GM21619 (cell line): ENCODE data around the gene RNF130.
A peak's percentile ranks its signal among the peaks of the same experiment; 100 is the strongest.
"Not testable (repeated sequence)": the region's sequence is repeated elsewhere in the genome, so short reads cannot be mapped to it uniquely, and the experiment has no call there.

Source experiments
- ATAC-seq: cut with Tn5 transposase; IDR thresholded peaks from one replicate; pipeline ENCODE4 v1.9.1; 2021; ENCODE audit not compliant: unreplicated experiment

RNF130 gene

GRCh38 chr5:180103487-180104167 lies 32.1 kb upstream of the RNF130 start:
- ATAC-seq, result no peak

DNA sequence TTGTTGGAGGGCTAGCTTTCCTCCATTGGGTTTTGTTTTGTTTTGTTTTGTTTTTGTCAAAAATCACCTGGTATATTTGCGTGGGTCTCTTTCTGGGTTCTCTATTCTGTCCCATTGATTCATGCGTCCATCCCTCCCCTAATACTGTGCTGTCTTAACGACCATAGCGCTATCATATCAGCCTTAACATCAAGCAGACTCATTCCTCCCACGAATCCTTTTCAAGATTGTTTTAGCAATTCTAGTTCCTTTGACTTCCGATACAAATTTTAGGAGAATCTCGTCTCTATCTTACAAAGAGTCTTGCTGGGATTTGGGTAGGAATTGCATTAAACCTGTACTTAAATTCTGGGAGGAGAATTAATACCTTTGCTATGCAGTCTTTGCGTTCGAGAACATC lies 31.1 kb upstream of the RNF130 start:
- no peak for ATAC-seq

GRCh38 chr5:180101451-180102105 lies 30.0 kb upstream of the RNF130 start:
- no peak for ATAC-seq

GRCh38 chr5:180100621-180101450 lies 29.3 kb upstream of the RNF130 start:
- no peak for ATAC-seq

- ATAC-seq, result no peak
Measured at GRCh38 chr5:180099733-180100611, 28.4 kb upstream of the RNF130 start.

- ATAC-seq, result no peak
Measured at GRCh38 chr5:180098991-180099732, 27.6 kb upstream of the RNF130 start.

- no peak for ATAC-seq
Measured at GRCh38 chr5:180098526-180098925, 27.0 kb upstream of the RNF130 start.

GRCh38 chr5:180097926-180098325 lies 26.4 kb upstream of the RNF130 start:
- ATAC-seq, result no peak

- ATAC-seq, result no peak
Measured at GRCh38 chr5:180097163-180097894, 25.8 kb upstream of the RNF130 start.

DNA sequence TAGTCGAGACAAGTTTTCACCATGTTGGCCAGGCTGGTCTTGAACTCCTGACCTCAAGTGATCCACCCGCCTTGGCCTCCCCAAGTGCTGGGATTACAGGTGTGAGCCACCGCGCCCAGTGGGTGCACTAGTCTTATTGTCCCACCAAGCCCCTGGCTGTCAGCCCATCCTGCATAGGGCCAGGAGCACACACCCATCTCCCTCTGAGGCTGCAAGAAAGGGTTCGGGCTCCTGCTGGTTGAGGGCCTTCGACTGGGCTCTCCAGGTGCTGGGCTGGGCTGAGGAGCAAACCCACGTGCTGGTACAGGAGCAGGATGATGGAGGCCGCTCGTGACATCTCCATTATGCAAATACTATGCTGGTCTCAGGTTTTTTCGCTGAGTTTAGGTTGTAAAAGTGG lies 25.1 kb upstream of the RNF130 start:
- ATAC-seq, result no peak

GRCh38 chr5:180095545-180095944 lies 24.0 kb upstream of the RNF130 start:
- ATAC-seq, result no peak

- no peak for ATAC-seq
Measured at GRCh38 chr5:180093651-180094382, 22.3 kb upstream of the RNF130 start.

- no peak for ATAC-seq
Measured at GRCh38 chr5:180093241-180093640, 21.7 kb upstream of the RNF130 start.

- no peak for ATAC-seq
Measured at GRCh38 chr5:180090769-180091546, 19.4 kb upstream of the RNF130 start.

DNA sequence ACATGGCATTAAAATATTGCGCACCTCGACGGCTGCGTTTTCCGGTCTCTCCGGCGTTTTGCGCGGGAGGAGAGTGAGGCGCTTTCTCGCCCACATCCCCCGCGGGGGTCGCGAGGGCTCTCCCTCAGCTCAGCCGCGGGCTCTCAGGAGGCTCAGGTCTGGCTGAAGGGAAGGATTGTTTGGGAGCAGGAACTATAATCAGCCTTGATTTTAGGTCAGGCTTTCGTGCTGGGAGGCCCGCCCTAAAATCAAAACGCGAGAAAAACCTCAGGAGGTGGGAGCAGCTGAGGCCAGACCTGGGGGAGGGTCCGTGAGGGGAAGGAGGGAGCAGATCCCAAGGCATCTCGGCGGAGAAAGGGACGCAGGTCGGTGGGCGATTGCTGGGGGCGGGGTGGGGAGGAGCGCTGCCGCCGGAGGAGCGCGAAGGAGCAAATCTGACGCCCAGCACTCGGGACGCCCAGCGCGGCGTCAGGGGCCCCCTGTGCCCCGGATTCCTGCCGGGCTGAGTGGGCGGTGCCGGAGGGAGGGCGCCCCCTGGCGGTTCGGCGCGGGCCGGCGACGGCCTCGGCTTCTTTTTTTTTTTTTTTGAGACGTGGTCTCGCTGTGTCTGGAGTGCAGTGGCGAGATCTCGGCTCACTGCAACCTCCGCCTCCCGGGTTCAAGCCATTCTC lies 18.7 kb upstream of the RNF130 start:
- peak; percentile 64 for ATAC-seq

GRCh38 chr5:180089628-180090027 lies 18.1 kb upstream of the RNF130 start:
- ATAC-seq, result not testable (repeated sequence)

DNA sequence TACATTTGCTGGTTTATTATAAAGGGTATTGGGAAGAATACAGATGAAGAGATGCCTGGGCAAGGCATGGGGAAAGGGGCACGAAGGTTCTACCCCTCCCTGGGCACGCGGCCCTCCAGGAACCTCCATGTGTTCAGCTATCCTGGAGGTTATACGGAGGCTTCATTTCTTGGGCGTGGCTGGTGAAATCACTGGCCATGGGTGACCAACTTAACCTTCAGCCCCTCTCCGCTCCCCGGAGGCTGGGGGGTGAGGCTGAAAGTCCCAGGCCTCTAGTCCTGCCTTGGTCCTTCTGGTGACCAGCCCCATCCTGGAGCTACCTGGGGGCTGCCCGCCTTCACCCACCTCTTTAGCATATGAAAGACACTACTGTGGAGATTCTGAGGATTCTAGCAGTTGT lies 17.0 kb upstream of the RNF130 start:
- no peak for ATAC-seq
